Superior temporal gyrus (tissue), 1 donor: ENCODE results near the gene CNBD2.
"Not testable (repeated sequence)": the region's sequence is repeated elsewhere in the genome, so short reads cannot be mapped to it uniquely, and the experiment has no call there.

ENCODE experiments used
- DNase-seq: peaks from one replicate; pipeline ENCODE4 v3.0.0-alpha.2; 2016; ENCODE audit errors: extremely low spot score

The CNBD2 gene

DNA sequence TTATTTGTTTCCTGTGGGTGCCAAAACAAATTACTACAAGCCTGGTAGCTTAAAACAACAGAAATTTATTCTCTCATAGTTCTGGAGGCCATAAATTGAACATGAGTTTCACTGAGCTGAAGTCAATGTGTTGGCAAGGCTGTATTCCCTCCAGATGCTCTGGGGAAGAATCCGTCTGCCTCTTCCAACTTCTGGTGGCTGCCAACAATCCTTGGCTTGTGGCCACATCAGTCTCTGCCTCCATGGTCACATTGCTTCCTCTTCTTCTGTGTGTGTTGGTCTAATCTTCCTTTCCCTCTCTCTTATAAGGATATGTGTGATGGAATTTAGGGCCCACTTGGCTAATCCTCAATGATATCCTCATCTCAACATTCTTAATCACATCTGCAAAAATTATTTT lies 93.4 kb downstream of the CNBD2 start:
- no peak for DNase-seq

- DNase-seq = no peak
These were observed 94.4 kb downstream of the CNBD2 start for GRCh38 chr20:36062799-36063198.

DNA sequence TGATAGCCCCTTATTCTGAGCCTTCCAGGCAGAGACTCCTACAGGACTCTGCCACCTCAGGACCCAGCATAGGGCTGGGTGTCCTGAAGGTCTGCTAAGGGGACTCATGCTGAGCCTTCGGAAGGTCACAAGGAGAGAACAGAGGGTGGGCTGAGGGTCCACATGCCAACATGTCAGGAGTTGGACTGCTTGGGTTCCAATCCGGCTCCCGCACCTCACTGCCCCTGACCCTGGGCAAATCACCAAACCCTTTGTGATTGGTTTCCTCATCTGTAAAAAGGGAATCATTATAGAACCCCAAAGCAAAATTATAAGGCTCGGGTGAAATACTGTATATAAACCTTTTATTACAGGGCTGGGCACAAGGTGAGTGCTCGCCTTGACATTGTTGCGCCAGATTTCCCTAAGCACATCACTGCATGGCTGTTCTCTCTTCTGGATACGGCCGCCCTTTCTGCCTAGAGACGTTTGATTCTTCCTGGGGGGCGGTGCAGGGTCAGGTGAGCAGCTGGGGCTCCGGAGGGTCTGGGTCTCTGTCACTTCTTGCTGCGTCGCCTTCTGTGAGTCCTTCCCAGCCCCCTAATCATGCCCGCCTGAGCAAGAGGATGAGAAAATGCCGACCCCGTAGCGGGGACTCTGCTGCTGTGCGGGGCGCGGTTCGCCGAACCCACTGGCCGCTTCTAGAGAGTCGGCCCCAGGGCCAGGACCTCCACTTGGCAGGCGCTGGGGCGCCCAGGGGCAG lies 95.7 kb downstream of the CNBD2 start:
- no peak for DNase-seq

GRCh38 chr20:36064658-36065426 lies 96.5 kb downstream of the CNBD2 start:
- DNase-seq = peak; percentile 89

DNA sequence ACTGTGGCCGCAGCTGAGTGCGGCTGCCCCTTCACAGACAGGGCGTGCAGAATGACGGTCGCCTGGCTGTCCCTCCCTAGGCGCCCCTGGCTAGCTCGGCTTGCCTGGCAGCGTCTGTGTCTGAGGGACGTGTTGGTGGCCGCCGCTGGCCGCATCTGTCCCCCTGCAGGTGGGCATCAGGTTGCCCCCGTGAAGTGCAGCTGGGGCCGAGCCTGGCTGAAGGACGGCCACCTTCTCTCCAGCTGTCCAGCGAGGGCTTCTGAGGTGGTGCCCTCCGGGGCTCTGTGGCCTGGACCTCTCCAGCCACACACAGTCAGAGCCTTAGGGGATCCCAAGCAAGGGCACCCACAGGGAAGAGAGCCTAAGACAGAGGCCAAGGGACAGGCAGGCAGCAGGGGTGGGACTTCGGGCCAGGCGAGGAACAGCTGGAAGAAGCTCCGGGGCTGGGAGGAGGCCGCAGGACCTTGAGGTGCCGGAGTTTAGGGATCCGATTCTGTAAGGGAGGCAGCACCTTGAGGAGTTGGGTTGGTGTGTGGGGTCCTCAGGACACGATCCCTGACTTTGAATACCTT lies 97.1 kb downstream of the CNBD2 start:
- no peak for DNase-seq

GRCh38 chr20:36066777-36067176 lies 98.4 kb downstream of the CNBD2 start:
- no peak for DNase-seq

DNA sequence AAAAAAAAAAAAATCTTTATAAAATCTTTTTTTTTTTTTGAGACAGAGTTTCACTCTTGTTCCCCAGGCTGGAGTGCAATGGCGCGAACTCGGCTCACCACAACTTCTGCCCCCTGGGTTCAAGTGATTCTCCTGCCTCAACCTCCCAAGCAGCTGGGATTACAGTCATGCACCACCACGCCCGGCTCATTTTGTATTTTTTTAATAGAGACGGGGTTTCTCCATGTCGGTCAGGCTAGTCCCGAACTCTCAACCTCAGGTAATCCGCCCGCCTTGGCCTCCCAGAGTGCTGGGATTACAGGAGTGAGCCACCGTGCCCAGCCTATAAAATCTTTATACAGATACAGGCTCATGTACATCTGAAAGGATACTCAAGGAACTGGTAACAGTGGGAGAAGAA lies 100.1 kb downstream of the CNBD2 start:
- not testable (repeated sequence) for DNase-seq

DNA sequence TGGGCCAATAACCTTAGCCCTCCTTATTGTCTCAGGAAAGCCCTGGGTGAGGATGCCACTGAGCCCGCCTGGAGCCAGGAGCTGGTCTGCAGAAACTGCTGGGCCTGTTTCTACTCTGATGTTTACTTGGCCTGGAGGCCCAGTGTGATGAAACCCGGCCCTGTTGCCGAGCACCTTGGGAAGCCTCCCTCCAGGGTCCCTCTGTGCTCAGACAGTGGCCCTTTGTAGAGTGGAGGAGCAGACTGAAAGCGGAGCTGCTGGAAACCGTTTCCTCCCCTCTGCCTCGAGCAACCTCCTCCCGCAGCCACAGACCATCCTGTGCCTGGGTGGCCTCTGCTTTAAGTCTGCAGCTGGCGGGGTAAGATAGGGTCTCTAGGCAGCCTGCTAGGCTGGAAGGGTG lies 102.1 kb downstream of the CNBD2 start:
- DNase-seq = peak; percentile 14

- no peak for DNase-seq
These were observed 103.5 kb downstream of the CNBD2 start for GRCh38 chr20:36071848-36072247.

- no peak for DNase-seq
These were observed 106.6 kb downstream of the CNBD2 start for GRCh38 chr20:36074983-36075382.

GRCh38 chr20:36077762-36078161 lies 109.4 kb downstream of the CNBD2 start:
- not testable (repeated sequence) for DNase-seq

DNA sequence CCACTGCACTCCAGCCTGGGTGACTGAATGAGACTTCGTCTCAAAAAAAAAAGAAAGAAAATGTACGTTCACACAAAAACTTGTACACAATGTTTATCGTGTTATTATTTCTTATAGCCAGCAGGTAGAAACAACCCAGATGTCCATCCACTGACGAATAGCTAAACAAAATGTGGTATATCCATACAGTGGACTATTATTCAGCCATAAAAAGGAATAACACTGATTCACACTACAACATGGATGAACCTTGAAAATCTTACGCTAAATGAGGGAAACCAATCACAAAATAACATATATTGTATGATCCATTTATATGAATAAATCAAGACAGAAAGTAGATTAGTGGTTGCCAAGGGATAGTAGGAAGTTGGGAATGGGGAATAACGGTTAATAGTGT lies 111.1 kb downstream of the CNBD2 start:
- no peak for DNase-seq

GRCh38 chr20:36079984-36080383 lies 111.6 kb downstream of the CNBD2 start:
- DNase-seq = not testable (repeated sequence)
